GM12873 (cell line): Measurements from ENCODE around the gene UNC93B1.

ENCODE experiments used
- TF ChIP-seq, protein P1 (sequence below): IDR thresholded peaks from 2 replicates; pipeline ENCODE4 v1.5.1; 2012; ENCODE audit warnings: low read depth, mild to moderate bottlenecking, moderate library complexity, low read length, control low read depth; ENCODE audit not compliant: insufficient read depth; ENCODE audit errors: missing control alignments

UNC93B1 gene

DNA sequence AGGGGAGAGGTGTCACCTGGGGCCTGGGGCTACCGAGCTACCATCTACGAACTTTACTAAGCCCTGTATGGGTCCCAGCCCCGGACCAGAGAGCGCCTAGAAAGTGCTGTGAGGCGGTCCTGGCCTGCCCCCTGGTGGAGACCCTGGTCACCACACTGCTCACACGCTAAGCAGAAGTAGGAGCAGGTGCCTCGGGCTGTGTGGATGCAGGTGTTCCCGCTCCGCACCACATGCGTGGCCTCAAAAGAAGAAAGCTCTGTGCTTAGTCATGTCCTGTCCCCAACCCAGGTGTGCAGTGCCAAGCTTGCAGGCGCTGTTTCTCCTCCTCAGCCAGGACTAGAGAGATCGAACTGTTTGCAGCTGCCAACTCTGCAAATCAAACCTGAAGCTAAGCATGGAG is 10.1 kb downstream of the UNC93B1 start:
- TF ChIP-seq, protein P1, sequence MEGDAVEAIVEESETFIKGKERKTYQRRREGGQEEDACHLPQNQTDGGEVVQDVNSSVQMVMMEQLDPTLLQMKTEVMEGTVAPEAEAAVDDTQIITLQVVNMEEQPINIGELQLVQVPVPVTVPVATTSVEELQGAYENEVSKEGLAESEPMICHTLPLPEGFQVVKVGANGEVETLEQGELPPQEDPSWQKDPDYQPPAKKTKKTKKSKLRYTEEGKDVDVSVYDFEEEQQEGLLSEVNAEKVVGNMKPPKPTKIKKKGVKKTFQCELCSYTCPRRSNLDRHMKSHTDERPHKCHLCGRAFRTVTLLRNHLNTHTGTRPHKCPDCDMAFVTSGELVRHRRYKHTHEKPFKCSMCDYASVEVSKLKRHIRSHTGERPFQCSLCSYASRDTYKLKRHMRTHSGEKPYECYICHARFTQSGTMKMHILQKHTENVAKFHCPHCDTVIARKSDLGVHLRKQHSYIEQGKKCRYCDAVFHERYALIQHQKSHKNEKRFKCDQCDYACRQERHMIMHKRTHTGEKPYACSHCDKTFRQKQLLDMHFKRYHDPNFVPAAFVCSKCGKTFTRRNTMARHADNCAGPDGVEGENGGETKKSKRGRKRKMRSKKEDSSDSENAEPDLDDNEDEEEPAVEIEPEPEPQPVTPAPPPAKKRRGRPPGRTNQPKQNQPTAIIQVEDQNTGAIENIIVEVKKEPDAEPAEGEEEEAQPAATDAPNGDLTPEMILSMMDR = peak; percentile 65

DNA sequence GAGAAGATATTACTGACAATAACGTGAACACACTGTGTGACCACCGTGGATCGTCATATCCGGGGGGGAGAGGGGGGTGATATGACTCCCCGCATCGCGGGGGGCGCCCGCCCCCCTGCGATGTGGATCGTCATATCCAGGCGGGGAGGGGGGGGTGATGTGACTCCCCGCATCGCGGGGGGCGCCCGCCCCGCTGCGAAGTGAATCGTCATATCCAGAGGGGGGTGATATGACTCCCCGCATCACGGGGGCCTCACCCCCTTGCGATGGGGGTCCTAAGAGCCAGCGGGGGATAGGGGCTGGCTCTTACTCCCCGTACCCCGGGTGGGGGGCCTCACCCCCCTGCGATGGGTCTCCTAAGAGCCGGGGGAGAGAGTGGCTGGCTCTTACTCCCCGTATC is 19.9 kb downstream of the UNC93B1 start:
- TF ChIP-seq, protein P1 = no peak

DNA sequence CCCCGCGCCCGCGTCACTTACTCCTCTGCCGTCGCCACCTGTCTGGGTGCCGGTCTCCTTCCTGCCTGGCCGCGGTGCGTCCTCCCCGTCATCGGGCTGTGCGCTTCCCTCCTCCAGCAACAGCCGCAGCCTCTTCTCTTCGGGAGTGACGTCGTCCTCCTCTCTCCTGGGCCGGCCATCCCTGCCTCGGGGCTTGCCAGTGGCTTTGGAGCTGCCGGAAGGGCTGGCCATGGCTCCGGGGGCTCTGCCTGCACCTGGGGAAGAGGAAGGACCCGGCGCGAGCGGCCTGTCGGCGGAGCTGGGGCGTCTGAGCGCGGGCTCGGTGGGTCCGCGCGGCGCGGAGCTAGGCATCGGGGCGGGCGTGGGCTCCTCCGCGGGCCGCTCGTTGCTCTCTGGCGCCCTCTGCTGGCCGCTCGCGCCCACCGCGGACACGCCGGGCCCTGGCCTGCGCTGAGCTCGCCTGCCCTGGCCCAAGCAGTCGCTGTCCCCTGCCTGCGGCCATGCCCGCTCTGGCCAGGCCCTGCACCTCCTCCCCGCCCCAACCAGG is 48.4 kb downstream of the UNC93B1 start:
- TF ChIP-seq, protein P1 = peak; percentile 68
